ENCODE measurements around the gene GZMH.
"Not testable (repeated sequence)": the region's sequence is repeated elsewhere in the genome, so short reads cannot be mapped to it uniquely, and the experiment has no call there.

The GZMH gene, protein sequence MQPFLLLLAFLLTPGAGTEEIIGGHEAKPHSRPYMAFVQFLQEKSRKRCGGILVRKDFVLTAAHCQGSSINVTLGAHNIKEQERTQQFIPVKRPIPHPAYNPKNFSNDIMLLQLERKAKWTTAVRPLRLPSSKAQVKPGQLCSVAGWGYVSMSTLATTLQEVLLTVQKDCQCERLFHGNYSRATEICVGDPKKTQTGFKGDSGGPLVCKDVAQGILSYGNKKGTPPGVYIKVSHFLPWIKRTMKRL

DNA sequence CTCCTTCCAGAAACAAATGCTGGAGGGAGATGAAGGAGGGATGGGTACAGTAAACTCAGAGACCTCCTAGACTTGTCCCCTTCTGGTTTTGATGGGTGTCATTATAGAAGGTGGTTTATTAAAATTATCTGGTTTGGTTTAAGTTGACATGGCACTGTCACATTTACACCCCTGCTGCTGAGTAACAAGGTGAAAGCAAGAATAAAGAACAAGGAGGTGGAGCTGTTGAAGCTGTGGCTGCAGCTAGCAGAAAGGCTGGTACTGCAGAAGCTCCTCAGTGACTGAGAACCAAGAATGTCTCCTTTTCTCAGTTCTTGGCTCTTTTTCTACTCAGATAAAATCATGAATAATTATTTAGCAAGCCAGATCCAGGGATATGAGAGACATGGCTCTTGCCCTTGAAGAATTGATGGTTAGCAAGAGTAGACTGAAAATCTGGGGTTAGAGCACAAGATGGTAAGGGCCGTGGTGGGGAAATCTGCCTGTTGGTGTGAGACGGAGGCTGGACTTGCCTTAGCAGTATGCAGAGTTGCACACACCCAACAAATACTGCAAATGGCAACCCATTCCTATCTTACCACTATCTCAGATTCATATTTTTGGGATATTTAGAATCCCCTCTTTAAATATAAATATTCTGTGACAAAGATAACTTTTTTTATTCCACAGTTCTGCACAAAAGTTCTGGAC lies at the start of gene GZMH:
TSS of gene GZMH (minus strand) at position 31 of the 690 bp plus-strand sequence. CDS start 72 bp downstream, outside the sequence.
- no peak for DNase-seq

DNA sequence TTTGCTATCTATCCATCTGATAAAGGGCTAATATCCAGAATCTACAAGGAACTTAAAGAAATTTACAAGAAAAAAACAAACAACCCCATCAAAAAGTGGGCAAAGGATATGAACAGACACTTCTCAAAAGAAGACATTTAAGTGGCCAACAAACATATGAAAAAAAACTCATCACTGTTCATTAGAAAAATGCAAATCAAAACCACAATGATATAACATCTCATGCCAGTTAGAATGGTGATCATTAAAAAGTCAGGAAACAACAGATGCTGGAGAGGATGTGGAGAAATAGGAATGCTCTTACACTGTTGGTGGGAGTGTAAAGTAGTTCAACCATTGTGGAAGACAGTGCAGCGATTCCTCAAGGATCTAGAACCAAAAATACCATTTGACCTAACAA lies 38.9 kb upstream of the GZMH start:
- not testable (repeated sequence) for DNase-seq

DNA sequence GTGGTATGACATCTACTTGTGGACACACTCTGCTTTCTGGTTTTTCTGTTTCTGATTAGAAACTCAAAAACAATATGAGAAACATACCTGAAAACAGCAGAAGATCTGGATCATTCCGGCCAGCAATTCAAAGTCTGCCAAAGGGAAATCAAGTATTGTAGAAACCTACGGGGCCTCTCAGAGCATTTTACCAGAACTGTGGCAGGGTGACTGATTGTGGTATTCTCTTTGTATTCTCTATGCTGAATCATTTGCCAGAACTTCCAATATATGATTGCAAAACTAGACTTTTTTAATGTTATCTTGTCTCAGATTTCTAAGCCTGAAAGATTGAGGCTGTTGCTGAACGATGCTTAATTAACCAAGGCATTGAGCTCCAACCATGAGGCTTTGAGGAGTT lies 30.4 kb upstream of the GZMH start:
- DNase-seq: no peak

DNA sequence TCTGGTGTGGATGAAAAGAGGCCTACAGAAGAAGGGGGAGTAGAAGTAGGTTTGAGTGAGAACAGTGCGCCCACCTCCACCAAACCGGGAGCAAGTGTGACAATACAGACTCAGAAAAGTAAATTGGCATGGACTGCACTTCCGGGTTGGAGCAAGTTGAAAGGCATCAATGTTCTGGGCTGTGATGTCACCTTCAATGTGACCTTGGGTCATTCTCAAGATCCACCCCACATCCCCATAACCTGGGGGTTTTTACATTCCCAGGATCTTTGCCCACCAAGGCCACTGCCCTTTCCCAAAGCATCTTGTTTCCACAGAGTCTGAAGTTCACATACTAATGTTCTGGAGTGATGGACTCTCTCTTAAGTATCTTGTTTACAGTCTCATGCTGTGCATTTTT lies 29.8 kb upstream of the GZMH start:
- DNase-seq: no peak

DNA sequence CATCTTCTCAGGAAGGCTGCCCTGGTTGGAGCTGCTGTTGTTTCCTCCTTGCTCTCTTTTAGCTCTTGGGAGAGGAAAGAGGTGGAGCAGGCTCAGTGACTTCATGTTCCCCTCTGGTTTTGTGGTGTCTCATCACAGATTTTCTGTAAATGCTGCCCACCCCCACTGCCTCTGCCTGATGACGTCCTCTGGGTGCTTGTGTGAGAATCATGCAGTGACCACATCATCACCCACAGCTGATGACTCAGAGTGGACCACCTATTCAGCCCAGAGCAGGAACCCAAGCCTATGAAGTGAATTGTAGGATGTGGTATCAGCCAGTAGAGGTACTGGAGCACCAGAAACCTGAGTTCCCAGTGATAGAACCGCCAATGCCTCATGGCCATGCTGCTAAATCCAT lies 24.7 kb upstream of the GZMH start, which contains the start of gene GZMB:
TSS of gene GZMB (minus strand) at position 33 of the 400 bp plus-strand sequence. CDS start at position 3, 30 bp downstream.
- no peak for DNase-seq

DNA sequence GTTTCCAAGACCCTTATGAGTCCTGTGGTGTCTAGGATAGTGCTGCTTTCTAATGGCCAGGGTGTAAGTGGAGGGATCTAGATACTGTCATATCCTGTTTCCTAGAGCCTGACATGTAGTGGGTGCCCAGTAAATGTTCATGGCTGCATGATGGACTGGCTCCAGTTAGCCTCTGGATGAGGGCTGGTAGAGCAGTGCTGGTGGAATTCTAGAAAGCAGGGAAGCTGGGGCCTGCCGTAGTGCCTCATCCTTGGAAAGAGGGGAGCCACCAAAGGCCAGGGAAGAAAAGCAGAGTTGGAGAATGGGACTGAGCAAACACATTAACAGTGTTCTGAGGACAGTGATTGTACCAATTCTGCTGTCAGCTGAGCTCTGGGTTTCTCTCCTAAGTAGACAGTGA lies 23.9 kb upstream of the GZMH start:
- DNase-seq: no peak

DNA sequence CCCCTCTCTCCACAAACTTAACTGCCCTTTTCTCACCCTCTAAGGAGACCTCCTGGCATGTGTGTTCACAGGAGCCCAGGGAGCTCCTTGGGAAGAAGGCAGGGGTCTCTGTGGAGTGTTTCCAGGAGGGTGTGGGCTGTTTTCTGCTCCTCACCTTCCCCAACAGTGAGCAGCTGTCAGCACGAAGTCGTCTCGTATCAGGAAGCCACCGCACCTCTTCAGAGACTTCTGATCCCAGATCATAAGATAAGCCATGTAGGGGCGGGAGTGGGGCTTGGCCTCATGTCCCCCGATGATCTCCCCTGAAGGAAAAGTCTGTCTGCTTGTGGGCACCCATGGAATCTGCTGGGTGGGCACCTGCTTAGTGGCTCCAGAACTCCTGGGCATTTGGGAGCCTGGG lies 23.3 kb upstream of the GZMH start:
- DNase-seq: no peak

DNA sequence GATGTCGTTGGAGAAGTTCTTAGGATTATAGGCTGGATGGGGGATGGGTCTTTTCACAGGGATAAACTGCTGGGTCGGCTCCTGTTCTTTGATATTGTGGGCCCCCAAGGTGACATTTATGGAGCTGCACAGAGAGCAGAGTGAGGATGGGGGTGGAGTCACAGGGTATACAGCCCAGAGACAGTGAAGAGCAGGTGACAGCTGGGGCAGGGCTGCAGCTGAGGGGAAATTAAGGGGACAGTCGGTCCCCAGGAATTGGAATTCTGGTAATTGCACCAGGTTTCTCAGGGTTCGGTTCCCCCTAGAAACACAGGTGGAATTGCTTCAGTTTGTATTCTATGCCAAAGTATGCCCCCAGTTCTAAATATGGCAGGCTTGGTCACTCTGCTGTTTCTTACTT lies 22.9 kb upstream of the GZMH start:
- DNase-seq: no peak

DNA sequence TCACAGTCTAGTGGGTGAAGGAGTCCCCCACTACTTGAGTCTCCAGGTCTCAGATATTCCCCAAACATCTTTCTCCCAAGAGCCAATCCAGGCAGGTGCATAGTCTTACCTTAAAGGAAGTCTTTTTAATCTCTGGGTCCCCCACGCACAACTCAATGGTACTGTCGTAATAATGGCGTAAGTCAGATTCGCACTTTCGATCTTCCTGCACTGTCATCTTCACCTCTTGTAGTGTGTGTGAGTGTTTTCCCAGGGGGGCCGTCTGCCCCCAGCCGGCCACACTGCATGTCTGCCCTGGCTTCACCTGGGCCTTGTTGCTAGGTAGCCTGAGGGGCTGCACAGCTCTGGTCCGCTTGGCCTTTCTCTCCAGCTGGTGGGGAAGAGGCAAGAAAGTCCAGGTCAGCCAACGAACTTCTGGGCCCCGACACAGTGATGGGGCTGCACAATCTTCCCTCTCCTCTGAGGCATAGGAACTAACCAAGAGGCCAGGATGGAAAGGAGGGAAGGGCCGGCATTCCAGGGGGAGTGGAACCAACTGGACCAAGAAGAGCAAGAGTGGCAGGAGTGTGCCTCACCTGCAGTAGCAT lies 22.4 kb upstream of the GZMH start:
- no peak for DNase-seq

DNA sequence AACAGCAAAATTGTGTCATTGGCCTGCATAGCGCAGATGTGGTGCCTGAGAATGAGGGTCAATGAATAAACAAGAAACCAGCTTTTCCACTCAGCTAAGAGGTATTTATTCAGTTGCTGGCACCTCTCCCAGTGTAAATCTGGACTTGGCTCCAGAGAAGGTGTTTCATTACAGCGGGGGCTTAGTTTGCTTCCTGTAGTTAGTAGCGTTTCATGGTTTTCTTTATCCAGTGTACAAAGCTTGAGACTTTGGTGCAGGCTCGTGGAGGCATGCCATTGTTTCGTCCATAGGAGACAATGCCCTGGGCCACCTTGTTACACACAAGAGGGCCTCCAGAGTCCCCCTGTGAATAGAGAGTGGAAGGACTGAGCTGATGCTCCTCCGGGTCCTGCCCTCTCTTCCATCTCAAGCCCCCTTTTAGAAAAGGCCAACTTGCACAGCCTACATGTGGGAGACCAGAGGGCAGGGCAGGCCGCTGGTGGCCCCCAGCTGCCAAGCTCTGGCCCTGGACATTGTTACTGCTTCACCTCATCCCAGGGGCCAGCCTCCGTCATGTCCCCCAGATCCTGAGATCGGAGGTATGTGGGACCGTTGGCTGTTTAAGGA lies 21.5 kb upstream of the GZMH start:
- DNase-seq: peak; percentile 99

DNA sequence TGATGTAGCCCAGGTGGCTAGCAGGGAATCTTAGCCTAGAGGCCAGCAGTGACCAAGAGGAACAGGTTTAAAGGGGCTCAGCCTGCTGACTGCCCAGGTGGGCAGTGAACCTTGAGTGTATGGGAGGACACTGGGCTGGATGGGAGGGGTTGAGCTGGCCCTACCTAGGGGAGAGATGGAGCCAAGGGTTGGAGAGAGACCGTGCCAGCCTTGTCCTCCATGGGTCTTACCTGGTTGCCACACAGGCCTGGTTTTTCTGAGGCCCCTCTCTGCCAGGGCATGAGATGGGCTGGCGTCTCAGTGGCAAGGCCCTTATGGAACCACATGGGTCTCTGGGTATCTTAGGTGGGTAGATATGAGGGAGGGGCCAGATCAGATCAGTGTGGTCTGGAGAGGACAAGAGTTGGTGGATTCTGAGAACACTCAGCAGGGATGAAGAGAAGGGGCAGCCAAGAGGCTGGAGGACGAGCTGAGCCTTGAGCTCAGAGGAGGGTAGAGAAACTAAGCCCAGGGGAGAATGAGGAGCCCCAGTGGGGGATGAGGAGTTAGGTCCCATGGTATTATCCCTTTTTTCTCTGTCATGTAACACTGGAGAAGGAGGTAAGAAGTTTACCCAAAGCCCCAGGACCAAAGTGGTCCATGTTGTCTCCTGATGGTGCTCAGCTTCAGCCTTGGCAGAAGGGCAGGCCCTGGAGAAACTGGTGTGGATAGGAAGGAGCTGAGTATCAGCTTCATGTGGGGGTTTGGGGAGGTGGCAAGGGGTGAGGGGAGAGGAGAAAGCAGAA lies 20.8 kb upstream of the GZMH start:
- no peak for DNase-seq

DNA sequence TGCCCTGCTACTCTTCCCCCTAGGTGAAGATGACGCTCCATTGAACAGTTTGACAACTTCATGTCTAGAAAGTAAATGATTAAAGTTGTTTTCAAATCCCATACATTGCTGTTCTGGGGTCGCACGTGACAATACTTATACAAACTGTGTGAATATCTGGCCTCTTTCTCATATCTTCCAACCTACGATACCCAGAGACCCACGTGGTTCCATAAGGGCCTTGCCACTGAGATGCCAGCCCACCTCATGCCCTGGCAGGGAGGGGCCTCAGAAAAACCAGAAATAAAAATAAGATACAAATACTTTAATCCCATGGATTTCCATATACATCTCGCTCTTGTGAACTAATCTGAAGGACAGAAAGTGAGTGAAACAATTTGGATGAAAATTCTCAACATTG lies 20.0 kb upstream of the GZMH start:
- DNase-seq: no peak

DNA sequence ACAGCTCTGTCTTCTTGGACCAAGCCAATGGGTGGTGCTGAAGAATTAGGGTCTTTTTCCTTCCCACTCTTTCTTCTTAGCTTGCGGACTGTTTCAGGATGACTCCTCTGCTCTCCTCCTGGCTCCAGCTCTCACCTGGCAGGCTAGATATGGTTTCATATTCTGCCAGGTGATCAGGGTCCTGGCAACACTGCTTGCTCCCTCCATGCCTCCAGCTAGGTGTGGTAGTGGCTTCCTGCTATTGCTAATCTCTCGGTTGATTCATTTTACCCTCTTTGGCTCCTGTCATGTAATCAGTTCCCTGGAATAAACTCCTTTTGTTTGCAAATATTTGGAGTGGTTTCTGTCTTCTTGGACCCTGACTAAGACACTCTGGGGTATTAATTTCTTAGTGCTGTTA lies 4.3 kb upstream of the GZMH start:
- DNase-seq: peak; percentile 85

DNA sequence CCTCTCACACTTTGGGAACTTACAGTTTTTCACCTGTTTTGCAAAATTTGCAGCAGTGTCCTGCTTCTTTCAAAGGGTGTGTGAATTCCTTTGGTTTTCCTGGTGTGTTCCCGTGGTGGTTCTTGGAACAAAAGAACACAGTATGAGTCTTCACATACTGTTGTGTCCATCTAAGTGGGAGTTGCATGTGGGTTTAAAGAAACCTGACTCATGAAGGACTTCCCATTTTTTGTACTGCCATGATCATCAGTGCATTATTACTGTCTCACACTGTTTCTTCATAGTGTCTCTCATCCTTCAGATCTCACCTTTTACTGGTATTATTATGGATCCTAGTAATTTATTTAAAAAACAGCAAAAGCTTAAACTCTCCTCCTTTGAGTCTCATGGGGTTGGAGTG lies 3.8 kb upstream of the GZMH start:
- DNase-seq: no peak

DNA sequence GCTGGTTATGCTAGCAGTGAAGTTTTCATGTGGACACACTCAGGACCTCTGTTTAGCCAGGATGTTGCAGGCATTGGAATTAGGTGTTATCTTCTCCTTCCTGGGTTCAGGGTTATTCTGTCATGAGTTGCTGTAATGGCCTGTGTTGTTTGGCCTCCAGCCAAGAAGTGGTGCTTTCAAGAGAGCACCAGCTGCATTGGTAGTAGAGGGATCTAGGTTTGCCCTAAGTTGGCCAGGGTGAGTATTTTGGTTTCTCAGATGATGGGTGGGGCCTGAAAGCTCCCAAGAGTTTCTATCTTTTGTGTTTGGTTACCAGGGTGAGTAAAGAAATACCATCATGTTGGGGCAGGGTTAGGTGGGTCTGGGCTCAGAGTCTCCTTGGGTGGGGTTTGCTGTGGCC lies 2.7 kb upstream of the GZMH start:
- peak; percentile 49 for DNase-seq

DNA sequence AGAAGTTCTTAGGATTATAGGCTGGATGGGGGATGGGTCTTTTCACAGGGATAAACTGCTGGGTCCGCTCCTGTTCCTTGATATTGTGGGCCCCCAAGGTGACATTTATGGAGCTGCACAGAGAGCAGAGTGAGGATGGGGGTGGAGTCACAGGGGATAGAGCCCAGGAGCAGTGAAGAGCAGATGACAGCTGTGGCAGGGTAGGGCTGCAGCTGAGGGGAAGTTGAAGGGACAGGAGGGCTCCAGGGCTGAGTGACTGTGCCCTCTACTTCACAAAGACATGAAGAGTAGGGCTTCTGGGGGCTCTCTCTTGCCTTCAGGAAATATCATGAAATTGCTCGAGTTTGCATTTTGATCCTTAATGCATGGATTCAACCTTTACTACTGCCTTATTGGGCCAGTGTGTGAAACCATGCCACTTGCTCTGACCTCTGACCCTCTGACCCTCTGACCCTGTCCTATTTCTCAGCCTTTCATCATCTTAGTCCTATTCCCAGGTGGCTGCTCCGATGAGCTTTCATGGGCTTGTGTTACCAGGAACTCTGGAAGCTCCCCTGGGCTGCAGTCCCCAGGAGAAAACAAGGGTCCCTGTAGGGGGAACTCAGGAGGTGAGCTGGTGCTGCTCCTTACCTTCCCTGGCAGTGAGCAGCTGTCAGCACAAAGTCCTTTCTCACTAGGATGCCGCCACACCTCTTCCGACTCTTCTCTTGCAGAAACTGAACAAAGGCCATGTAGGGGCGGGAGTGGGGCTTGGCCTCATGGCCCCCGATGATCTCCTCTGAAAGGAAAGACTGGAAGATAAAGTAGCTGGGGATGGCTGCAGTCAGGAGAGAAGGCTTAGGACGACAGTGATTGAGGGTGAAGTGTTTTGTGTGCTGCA lies 1.6 kb downstream of the GZMH start:
- DNase-seq: no peak

DNA sequence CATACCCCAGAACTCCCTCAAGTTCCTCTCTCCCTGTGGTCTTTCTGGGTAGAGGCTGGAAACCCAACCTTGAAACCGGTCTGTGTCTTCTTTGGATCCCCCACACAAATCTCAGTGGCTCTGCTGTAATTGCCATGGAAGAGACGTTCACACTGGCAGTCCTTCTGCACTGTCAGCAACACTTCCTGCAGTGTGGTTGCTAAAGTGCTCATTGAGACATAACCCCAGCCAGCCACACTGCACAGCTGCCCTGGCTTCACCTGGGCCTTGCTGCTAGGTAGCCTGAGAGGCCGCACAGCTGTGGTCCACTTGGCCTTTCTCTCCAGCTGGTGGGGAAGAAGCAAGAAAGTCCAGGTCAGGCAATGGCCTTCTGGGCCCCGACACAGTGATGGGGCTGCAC lies 2.4 kb downstream of the GZMH start:
- DNase-seq: peak; percentile 23

DNA sequence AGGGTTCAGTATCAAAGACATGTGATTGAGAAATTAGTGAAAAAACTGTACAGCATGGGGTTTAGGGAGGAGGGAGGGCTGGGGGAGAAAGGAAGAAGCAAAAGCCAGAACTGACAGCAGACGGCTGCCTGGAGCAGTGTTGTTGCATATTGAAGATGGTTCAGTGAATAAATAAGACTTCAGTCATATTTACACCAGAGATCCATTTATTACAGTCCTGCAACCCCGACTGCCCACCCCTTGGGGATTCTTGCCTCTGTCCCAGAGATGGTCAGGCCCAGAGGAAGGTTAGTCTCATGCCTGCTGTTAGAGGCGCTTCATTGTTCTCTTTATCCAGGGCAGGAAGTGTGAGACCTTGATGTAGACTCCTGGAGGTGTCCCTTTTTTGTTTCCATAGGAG lies 3.2 kb downstream of the GZMH start:
- DNase-seq: no peak

DNA sequence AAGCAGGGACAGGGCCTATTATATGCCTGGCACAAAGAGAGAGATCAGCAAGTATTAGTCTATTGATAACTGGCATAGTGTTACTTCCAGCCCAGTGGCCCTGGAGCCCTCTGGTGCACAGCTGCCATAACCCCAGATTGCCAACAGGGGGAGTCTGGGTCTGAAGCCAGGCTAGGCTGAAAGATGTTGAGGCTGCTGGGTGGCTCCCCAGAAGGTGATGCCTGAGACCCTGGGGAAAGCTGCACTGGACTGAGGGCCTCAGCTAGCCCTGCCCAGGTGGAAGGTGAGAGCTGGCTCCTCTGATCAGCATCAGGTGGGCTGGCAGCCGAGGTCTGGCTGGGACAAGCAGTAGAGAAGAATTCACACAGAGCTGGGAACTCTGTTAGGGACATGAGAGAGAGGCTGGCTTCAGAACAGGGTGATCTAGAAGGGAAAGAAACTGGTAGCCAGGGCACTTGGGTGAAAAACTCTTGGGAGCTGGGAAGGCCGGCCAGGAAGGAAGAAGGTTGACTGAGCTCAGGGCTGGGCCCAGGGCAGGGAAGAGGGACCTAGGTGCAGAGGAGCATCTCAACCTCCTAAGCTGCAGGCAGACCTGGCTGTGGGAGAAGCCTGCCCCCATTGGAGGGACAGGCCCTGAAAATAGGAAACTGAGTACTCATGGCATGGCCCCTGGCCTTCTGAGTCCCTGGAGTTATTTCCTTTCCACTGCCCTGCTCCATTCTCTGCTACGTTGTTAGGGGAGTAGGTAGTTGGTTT lies 3.9 kb downstream of the GZMH start:
- DNase-seq: no peak

DNA sequence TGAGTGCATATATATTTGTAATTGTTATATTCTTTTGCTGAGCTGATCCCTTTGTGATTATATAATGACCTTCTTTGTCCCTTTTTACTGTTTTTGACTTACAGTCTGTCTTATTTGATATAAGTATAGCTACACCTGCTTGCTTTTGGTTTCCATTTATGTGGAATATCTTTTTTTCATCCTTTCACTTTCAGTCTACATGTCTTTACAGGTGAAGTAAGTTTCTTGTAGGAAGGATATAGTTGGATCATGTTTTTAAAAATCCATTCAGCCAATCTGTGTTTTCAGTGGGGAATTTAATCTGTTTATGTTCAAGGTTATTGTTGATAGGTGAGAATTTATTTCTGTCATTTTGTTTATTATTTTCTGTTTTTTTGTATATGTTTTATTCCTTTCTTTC lies 12.1 kb downstream of the GZMH start:
- DNase-seq: no peak

DNA sequence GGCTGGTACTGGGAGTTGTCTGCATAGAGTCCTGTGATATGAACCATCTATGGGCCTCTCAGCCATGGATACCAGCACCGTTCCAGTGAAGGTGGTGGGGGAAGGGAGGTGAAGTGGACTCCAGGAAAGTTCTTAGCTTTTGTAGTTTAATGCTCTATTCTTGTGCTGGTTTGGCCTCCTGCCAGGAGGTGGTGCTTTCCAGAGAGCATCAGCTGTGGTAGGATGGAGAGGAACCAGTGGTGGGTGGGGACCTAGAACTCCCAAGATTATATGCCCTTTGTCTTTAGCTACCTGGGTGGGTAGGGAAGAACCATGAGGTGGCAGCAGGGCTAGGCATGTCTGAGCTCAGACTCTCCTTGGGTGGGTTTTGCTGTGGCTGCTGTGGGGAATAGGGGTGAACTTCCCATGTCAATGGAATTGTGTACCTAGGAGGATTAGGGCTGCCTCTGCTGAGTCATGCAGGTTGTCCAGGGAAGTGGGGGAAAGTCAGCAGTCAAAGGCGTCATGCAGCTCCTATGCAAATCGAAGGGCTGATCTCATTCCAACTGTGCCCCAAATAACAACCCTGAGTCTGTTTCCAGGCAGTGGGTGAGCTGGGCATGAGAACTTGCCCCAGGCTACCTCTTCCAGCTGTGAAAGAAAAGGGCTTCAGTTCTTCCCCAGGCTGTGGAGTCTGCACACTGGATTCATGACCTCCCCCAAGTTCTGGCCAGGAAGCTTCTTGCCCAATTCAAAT lies 14.2 kb downstream of the GZMH start:
- no peak for DNase-seq
